SIG-M5 treated with dmso at 0.1 percent for 504 hours (cell line): ENCODE results near the gene CTNNBL1.
A peak's percentile ranks its signal among the peaks of the same experiment; 100 is the strongest.
"Not testable (repeated sequence)": the region's sequence is repeated elsewhere in the genome, so short reads cannot be mapped to it uniquely, and the experiment has no call there.

Source experiments
- DNase-seq: peaks from one replicate; lab custom pipeline; 2025; ENCODE audit not compliant: unreplicated experiment; lab: John Stamatoyannopoulos, UW

Gene CTNNBL1

DNA sequence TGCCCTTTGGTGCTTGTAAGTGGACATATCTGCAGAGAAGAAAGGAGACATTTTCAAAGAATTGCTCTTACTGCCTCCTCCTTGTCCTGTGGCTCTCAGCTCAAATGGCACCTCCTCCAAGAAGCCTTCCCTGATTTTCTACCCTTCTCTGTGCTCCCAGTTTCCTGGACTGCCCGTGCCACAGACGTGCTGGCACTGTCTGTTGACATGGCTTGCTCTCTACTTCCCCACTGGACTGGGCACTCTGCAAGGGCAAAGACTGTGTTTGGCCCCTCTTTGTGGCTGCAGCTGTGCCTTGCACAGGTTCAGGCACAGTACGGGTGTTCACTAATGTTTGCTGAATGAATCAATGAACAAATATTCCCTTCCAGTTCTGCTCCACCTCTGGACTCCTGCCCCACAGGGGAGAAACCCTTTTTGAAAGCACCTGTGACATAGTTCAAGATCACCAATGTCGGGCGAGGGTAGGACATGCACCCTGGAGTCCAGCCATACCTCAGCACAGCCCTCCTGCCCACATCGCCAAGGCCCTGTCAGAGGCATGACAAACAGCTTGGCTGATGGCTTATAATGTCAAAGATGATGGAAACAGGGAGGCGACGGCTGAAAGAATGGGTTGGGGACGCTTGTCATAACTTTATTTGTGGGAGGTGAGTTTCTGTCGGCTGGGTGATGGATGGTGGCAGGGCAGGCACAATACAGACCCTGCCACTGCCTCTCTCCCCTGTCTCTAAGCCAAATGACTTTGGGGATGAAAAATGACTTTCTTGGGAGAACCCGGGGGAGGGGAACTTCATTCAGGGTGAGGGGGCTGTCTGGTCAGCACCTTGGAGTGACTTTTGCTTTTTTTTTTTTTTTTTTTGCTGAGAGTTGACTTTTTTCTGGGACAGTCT lies 15.6 kb upstream of the CTNNBL1 start:
- DNase-seq = no peak

DNA sequence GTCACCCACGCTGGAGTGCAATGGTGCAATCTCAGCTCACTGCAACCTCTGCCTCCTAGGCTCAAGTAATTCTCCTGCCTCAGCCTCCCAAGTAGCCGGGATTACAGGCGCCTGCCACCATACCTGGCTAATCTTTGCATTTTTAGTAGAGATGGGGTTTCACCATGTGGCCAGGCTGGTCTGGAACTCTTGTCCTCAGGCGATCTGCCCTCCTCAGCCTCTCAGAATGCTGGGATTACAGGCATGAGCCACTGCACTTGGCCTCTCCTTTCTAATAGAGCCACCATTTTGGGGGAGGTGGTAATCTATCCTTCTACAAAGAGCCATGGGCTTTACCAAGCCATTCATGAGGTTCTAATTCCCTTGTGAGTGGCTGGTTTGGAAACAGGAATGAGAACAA lies 14.1 kb upstream of the CTNNBL1 start:
- DNase-seq = not testable (repeated sequence)

DNA sequence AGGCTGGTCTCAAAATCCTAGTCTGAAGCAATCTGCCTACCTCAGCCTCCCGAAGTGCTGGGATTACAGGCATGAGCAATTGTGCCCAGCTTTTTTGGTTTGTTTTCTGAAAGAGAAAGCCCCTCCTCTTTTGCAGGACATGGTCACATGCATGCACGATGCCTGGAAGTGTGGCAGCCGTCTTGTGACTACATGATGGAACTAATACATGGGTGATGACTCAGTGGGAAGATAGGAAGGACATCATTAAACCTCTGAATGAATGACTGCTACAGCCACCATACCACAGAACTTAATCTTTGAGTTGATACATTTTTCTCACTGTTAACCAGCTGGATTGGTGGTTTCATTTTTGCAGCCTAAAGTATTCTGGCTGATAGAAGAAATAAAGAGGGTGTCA lies 13.4 kb upstream of the CTNNBL1 start:
- DNase-seq = no peak

DNA sequence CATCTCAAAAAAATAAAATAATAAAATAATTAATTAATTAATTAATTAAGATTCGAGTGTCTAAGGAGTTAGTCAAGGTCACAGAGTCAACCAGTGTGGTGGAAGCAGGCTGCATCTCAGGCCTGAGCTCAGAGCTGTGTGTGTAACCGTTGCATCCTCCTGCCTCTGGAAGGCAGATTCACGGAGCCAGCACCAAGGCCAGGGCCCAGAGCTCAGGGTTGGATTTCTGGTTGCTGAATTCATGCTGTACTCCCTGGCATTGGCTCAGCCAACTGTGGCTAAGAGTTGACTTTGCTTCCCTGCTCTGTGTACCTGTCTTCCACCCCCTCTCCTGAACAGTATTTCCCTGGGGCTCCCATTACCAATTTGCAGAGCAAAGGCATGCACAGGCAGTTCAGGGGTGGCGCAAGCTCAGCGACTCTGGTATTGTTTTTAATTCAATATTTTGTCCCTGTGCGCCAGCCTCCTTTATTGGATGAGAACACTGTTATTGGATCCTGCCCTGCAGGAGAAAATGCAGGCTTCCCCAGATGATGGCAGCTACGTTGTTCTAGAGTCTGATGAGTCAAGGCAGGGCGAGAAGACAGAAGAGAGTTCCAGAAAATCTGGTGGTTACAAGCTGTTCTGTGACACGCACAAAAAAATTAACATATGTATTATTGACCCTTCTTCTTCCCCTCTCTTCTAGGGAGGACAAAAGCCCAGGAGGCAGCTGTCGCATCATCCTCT lies 12.3 kb upstream of the CTNNBL1 start:
- no peak for DNase-seq

DNA sequence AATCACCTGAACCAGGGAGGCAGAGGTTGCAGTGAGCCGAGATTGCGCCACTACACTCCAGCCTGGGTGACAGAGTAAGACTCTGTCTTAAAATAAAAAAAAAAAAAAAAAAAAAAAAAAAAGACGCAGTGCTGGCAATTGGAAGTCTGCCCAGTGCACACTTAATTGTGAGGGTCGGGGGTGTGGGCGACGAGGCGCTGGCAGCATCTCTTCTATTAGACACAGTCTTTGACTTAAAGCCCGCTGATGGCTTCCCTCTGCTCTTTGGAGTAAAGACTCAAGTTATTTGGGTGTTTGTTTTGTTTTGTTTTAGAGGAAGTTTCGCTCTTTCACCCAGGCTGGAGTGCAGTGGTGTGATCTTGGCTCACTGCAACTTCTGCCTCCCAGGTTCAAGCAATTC lies 10.7 kb upstream of the CTNNBL1 start:
- not testable (repeated sequence) for DNase-seq

DNA sequence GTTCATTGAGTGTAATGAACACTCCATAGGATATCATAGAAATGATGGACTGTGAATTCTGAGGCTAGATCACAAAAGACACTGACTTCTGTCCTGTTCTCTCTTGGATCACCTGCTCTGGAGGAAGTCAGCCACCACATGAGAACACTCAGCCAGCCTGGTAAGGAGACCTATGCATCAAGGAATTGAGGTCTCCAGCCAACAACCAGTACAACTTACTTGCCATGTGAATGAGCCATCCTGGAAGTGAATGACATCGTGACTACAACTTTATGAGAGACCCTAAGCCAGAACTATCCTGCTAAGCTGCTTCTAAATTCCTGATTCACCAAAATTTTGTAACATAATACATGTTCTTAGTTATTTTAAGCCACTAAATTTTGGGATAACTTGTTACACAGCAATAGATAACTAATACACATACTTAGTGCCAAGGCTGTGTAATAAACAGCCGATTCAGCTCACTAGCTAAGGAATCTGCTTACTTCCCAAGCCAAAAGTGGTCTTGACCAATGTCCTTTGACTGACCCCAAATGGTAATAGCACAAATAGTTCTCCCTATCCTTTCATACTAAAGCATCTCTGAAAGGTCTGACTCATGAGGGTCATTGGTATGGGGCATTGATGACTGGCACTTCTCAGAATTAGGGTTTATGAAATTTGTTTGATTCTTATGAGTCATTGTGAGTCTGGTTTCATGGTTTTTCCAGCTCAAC lies 6.9 kb upstream of the CTNNBL1 start:
- DNase-seq = no peak

DNA sequence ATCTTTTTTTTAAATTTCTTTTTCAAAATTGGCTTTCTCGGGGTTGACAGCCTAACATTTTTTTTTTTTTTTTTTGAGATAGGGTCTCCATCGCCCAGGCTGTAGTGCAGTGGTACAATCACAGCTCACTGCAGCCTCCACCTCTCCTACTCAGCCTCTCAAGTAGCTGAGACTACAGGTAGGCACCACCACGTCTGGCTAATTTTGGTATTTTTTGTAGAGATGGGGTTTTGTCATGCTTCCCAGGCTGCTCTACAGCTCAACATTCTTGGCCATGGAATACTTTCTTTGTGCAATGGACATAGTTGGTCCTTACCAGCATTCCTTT lies 6.4 kb upstream of the CTNNBL1 start:
- DNase-seq = no peak

DNA sequence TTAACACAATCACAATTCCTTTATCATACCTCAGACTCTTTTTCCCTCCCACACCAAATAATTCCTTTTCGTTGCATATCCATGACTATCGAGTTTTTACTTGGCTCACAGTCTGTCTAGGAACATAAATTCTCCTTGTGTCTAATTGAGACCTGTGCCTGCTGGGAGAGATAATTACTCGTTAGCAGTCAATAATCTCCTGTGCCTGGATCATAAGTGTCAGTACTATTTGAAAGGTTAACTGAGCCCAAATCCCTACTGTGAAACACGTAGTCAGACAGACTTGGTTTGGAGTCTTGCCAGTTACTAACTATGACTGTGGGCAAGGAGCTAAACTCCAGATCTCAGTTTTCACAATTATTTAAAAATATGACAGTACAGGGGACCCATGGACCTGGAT lies 5.7 kb upstream of the CTNNBL1 start:
- DNase-seq = no peak

DNA sequence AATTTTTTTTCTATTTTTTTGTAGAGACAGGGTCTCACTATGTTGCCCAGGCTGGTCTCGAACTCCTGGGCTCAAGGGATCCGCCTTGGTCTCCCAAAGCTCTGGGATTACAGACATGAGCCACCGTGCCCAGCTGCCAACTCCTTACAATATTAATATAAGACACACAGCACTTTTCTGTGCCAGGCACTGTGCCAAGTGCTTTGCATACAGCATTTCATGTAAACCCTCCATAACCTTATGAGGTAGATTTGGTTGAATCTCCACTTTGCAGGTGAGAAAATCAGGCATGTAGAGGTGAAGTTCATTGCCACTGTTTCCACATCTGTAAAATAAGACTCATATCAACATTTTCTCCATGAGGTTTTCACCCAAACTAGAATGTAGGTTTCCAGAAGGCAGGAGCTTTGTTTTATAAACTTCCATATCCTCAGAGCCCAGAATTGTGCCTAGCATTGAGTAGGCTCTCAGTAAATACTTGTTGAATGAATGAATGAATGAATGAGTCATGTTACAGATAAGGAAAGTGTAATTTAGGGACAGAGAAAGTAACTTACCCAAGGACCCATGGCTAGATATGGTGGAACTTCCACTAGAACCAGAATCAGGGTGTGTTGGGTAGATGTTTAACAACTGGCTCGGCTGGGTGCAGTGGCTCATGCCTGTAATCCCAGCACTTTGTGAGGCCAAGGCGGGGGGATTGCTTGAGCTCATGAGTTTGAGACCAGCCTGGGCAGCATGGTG lies 3.0 kb upstream of the CTNNBL1 start:
- DNase-seq = no peak

DNA sequence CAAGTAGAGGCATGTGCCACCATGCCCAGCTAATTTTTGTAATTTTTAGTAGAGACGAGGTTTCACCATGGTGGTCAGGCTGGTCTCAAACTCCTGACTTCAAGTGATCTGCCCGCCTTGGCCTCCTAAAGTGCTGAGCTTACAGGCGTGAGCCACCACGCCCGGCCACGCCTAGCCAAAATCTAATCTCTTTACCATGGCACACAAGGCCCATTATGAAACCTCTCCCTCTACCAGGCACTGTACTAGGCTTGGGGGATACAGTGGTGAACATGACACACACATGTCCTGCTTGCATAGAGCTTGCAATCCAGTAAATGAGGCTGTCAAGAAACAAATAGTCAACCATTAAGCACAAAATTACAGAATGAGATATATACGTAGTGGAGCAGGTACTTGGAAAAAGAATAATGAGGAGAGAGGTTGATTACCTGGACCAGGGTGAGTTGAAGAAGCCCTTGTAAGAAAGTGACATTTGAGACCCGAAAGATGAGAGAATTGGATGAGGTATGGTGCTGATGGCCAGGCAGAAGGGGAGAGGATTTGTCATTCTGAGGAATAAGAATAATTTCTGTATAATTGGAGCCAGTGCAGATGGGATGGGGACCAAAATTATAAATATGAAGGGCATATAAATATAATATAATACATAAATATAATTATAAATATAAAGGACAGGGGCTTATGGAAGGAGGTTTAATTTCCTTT lies 1.2 kb upstream of the CTNNBL1 start:
- DNase-seq = no peak

DNA sequence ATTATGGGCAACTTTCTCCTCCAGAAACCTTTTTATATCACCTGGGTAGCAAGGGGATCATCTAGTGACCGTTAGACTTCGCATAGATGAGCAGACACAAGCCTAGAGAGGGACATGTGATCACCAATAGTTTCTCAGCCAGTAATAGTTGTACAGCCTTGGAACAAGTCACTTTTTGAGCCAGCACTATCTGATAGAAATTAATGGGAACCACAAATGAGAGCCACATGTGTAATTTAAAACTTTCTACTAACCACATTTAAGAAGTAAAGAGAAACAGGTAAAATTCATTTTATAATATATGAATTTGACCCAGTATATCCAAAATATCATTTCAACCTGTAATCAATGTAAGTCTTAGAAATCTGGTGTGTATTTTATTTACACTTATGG lies 592 bp upstream of the CTNNBL1 start:
- DNase-seq = no peak

DNA sequence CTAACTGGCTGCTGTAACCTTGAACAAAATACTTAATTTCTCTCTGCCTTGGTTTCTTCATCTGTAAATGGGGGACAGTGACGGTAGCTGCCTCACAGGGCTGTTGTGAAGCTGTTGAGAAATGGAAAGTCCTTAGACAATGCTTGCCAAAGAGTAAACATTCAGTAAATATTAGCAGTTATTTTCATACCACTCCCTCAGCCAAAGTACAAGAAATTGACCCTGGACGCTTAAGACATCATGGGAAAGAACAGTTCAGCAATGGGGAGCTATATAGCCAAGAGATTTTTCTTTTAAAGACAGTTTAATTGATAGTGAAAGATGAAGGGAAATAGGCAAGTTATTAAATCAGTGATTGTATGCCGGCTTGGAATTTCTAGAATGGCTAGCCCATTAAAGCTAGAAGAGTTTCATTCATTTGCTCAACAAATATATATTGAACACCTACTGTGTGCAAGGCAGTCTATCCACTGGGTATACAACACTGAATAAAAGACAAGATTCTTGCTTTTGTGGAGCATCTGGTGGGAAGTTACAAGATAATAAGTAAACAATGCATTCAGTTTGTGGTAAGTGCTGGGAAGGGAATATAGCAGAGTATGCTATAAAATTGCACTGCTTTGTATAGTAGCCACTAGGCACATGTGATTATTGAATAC lies 2.0 kb downstream of the CTNNBL1 start:
- no peak for DNase-seq

DNA sequence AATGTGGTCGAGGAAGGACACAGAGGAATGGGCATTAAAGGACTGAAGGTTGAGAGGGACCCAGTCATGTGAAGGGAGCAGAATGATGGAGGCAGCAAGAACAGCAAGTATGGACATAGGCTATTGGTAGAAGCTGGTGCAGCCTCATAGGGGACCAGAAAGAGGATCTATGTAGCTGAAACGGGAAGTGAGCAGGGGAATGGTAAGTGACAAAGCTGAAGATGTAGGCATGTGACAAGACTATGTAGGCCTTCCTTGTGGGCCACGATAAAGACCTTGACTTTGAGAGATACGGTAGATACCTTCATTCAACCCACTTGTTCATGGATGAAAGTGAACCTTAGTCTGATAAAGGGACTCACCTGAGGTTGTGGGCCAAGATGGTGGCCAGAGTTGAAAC lies 3.5 kb downstream of the CTNNBL1 start:
- peak; percentile 95 for DNase-seq

DNA sequence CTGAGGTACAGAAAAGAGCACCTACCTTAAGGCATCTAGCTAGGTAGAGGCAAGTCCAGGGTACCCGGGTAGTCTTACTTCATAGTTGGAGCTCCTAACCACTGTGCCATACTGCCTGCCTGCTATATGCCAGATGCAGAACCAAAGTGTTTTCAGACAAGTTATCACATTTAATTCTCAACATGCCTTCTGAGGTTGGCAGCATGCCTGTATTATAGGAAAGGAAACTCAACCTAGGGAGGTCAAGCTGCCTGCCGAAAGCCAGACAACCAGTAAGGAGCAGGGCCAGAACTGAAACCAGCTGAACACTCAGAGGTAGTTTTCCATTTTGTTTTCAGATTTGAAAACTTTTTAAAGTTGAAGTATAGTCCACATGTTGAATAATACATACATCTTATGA lies 5.4 kb downstream of the CTNNBL1 start:
- DNase-seq = no peak

DNA sequence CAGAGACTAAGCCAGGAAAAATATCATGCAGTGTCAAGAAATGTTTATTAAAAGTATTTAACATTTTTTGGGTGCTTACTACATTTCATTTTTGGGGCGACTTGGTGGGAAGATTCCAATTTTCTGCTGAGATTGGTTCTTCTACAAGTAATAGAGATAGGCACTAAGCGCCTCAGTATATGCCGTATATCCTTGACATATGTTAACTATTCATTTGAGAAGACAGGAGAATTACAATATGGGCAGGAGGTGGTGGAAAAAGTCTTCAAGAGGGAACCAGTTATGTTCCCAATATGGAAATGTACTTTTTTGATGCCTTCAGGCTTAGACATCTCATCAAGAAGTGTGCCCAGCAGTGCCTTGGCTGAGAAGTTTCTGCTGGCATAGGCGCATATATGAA lies 6.5 kb downstream of the CTNNBL1 start:
- no peak for DNase-seq

DNA sequence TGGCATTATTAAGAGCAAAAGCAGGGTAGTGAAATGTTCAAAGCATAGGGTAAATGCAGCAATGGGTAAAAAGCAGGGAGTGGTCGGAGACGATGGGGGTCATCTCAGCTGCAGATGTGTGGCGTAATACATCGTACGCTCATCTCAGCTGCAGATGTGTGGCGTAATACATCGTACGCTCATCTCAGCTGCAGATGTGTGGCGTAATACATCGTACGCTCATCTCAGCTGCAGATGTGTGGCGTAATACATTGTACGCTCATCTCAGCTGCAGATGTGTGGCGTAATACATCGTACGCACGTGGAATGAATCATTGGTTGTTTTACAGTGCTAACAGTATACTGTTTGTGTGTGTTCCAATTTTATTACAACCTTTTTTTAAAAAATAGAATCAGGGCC lies 7.8 kb downstream of the CTNNBL1 start:
- DNase-seq = peak; percentile 37

DNA sequence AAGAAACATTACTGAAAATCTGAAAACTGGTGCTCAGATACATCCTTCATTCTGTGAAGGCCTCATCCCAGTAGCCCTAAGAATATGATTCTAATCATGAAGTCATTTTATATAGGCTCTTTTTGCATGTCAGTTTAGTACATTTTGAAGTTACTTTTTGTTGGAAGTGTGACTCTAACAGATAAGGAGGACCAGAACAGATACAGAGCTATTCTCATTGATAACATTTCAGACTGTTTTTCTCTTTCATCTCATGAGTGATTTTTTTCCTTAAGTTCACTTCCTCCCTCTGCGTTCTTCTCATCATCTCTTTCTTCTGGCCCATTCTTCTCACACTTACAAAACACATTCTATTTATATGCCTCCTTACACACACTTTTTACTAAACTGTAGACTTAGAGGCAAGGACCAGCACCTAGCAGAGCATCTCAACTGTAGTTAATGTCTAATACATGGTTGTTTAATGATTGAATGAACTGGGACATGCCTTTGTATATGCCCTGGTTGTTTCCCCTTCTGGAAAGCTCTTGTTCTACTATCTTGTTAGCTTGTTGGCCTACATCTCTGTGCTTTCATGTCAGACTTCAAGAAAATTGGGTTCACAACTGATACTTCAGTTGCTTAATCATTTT lies 8.7 kb downstream of the CTNNBL1 start:
- DNase-seq = no peak

DNA sequence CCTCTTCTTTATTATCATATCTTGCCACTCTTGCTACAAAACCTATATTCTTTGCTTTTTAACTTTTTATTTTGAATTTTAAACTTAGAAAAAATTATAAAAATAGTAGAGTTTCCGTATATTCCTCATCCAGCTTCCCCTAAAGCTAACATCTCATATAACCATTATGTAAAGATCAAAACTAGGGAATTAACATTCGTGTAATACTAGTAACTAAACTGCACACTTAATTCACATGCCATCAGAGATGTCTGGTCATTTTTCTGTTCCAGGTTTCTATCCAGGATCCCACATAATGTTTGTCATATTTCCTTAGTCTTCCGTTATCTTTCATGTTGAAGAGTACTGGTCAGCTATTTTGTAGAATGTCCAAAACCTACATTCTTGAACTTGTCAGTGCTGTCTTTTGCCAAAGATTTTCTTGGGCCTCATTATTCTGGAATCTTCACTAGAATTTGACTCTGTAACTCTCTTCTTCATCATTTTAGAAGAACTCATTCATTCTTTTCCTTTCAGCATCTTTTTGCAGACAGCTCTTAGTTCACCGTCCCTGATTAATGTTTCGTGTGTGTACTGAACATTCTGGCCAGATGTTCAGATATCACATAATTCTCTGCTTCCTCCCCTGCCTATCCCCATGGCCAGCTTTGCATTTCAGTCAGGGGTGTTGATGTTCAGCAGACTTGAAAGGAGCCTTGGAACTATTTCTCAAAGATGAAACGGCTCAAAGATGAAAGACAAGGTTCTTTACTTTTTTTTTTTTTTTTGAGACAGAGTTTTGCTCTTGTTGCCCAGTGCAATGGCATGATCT lies 9.4 kb downstream of the CTNNBL1 start:
- DNase-seq = no peak

DNA sequence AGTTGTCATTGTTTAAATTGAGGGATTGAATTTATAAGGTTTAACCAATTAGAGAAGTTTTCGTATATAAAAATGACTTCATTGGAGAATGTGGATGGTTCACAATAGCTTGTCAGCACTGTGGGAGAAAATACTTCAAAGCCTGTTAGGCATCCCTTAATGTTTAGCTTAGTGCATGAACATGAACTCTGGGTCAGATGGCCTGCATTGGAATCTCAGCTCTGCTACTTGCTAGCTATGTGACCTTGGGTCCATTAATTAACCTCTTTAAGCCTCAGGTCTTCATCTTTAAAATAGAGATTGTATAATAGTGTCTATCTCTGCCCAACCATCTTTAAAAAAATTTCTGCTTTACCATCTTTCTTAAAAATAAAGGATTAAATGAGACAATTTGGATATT lies 11.1 kb downstream of the CTNNBL1 start:
- no peak for DNase-seq
